K562 (cell line): Measurements from ENCODE around the gene AHR. TPM values are rescaled to one million over a fixed set of nuclear protein-coding genes. Genes with fewer than 3 reads are reported as not detected.
A peak's percentile ranks its signal among the peaks of the same experiment; 100 is the strongest.

Experiments used
- ATAC-seq: fragments of 200-7000 bp; cut with Tn5 transposase; 3 replicates; pipeline ENCODE4 v1.9.1; 2020; ENCODE audit warnings: moderate library complexity
- BruUV-seq: library from RNA; stranded (reverse); fragments of 400-500 nt; replicated peaks from 2 replicates; lab custom pipeline; 2021; lab: Mats Ljungman, UMichigan
- CTCF ChIA-PET: fragments of 300-600 bp; formaldehyde crosslinking; extraction: SDS; loops from one replicate; lab custom pipeline; 2021; ENCODE audit warnings: low intra/inter-chr PET ratio; lab: Yijun Ruan, JAX
- POLR2A ChIA-PET: fragments of 300-600, 350-650 bp; sonication (Branson Sonifier 250); formaldehyde crosslinking; extraction: SDS; loops from one replicate; lab custom pipeline; 2021; ENCODE audit warnings: antibody characterized with exemption, inconsistent platforms; lab: Yijun Ruan, JAX
- DNase-seq, 4 experiments: peaks; one replicate each; pipeline versions ENCODE4 v3.0.0 to v3.0.0-alpha.2; 2011 to 2018; ENCODE audit warnings: low spot score in 3 of 4, mixed read lengths in 3 of 4; ENCODE audit errors: extremely low read depth in 1 of 4
- FAIRE-seq: peaks from 2 replicates; lab custom pipeline; 2011; peaks lifted over from hg19 to GRCh38; lab: Jason Lieb, UNC
- H2AFZ ChIP-seq: 2 replicates; pipeline ENCODE4 v1.6.0; 2011; ENCODE audit warnings: low read depth, low read length, control low read depth, inconsistent platforms
- H3K27ac ChIP-seq: fragments of 200-600 bp; 3 replicates; pipeline ENCODE4 v1.8.0; 2011; ENCODE audit warnings: low read depth, mild to moderate bottlenecking, control low read depth, inconsistent platforms, low read length, moderate library complexity, mixed read lengths; ENCODE audit errors: extremely low read depth
- H3K27me3 ChIP-seq, 2 experiments: fragments of 300-600 bp in 1 of 2; 2 replicates in 1 of 2; 3 replicates in 1 of 2; pipeline versions ENCODE4 v1.6.0 to v1.8.0; 2011; ENCODE audit warnings: inconsistent platforms in 2 of 2, low read length in 2 of 2, mild to moderate bottlenecking in 1 of 2, mixed read lengths in 1 of 2, moderate library complexity in 1 of 2; ENCODE audit not compliant: control insufficient read depth in 2 of 2, insufficient read depth in 2 of 2
- H3K36me3 ChIP-seq: fragments of 300-600 bp; 3 replicates; pipeline ENCODE4 v1.8.0; 2011; ENCODE audit warnings: mild to moderate bottlenecking, low read length, inconsistent platforms; ENCODE audit not compliant: control insufficient read depth, insufficient read depth
- H3K4me1 ChIP-seq, 2 experiments: fragments of 200-600 bp in 1 of 2; replicated peaks in 1 of 2; 2 replicates in 1 of 2; 3 replicates in 1 of 2; pipeline versions ENCODE4 v1.5.1 to v1.8.0; 2011; ENCODE audit warnings: inconsistent platforms in 2 of 2, low read length in 2 of 2, mild to moderate bottlenecking in 1 of 2, mixed read lengths in 1 of 2, moderate library complexity in 1 of 2; ENCODE audit not compliant: control insufficient read depth in 2 of 2, insufficient read depth in 2 of 2
- H3K4me2 ChIP-seq: 2 replicates; pipeline ENCODE4 v1.6.1; 2011; ENCODE audit warnings: low read length, control low read depth, inconsistent platforms, mixed read lengths; ENCODE audit not compliant: insufficient read depth
- H3K4me3 ChIP-seq: fragments of 200-600 bp; sonication (generic), shearing (Covaris generic); 2 replicates; pipeline ENCODE4 v1.5.1; 2016; ENCODE audit warnings: control low read depth, inconsistent platforms
- H3K79me2 ChIP-seq: fragments of 200-600 bp; 3 replicates; pipeline ENCODE4 v1.8.0; 2011; ENCODE audit warnings: low read length, inconsistent platforms; ENCODE audit not compliant: control insufficient read depth, insufficient read depth
- H3K9ac ChIP-seq, 2 experiments: 2 replicates each; pipeline versions ENCODE4 v1.6.0 to v1.6.1; 2011; ENCODE audit warnings: low read depth in 2 of 2, low read length in 2 of 2, control low read depth in 1 of 2, inconsistent platforms in 1 of 2, mild to moderate bottlenecking in 1 of 2, mixed read lengths in 1 of 2; ENCODE audit not compliant: insufficient read depth in 1 of 2
- H3K9me1 ChIP-seq: one replicate; pipeline ENCODE4 v1.6.0; 2011; ENCODE audit warnings: inconsistent platforms, mild to moderate bottlenecking, low read length, moderate library complexity; ENCODE audit not compliant: control insufficient read depth, insufficient read depth
- H3K9me3 ChIP-seq: replicated peaks from 2 replicates; pipeline ENCODE4 v1.5.1; 2011; ENCODE audit warnings: low read depth, low read length, inconsistent platforms; ENCODE audit not compliant: control insufficient read depth, insufficient read depth
- H4K20me1 ChIP-seq: replicated peaks from 2 replicates; pipeline ENCODE4 v1.6.1; 2011; ENCODE audit warnings: low read length, inconsistent platforms, mixed read lengths; ENCODE audit not compliant: control insufficient read depth, insufficient read depth
- ATF7 ChIP-seq: fragments of 450-650 bp; IDR thresholded peaks from 2 replicates; pipeline ENCODE4 v1.7.1; 2014; ENCODE audit warnings: mild to moderate bottlenecking, moderate library complexity
- CBX8 ChIP-seq: fragments of 200-600 bp; sonication (generic); IDR thresholded peaks from 2 replicates; pipeline ENCODE4 v1.6.1; 2012; ENCODE audit warnings: borderline replicate concordance, mixed run types, low read depth, mild to moderate bottlenecking, moderate library complexity, mixed read lengths, low read length, control low read depth, inconsistent platforms; ENCODE audit not compliant: poor library complexity, severe bottlenecking; ENCODE audit errors: extremely low read depth
- CTBP1 ChIP-seq: fragments of 450-650 bp; IDR thresholded peaks from 2 replicates; pipeline ENCODE4 v1.6.1; 2016; ENCODE audit warnings: borderline replicate concordance
- CTCF ChIP-seq, 3 experiments: IDR thresholded peaks in 2 of 3; conservative IDR thresholded peaks in 1 of 3; 2 replicates each; pipeline ENCODE4 v1.5.1; 2011 to 2012; ENCODE audit warnings: low read length in 3 of 3, mild to moderate bottlenecking in 3 of 3, control low read depth in 2 of 3, improper control_type of control experiment in 1 of 3, inconsistent platforms in 1 of 3, low read depth in 1 of 3, mixed read lengths in 1 of 3, moderate library complexity in 1 of 3; ENCODE audit not compliant: insufficient read depth in 2 of 3
- IFI16 ChIP-seq: fragments of 250-450 bp; sonication (Bioruptor Pico); IDR thresholded peaks from 2 replicates; pipeline ENCODE4 v2.1.2; 2022; ENCODE audit warnings: mild to moderate bottlenecking, inconsistent platforms
- ILF3 ChIP-seq: fragments of 450-650 bp; IDR thresholded peaks from 2 replicates; pipeline ENCODE4 v1.6.1; 2018; ENCODE audit warnings: antibody characterized with exemption, mild to moderate bottlenecking, moderate library complexity, borderline replicate concordance
- IRF1 ChIP-seq: sonication (generic); formaldehyde crosslinking; IDR thresholded peaks from 2 replicates; pipeline ENCODE4 v1.8.0; 2022; ENCODE audit warnings: missing genetic modification reagents, mild to moderate bottlenecking, borderline replicate concordance
- RAD21 ChIP-seq, 2 experiments: fragments of 250-450 bp in 1 of 2; fragments of 450-650 bp in 1 of 2; sonication (Bioruptor Pico) in 1 of 2; formaldehyde crosslinking in 1 of 2; IDR thresholded peaks in 1 of 2; conservative IDR thresholded peaks in 1 of 2; 2 replicates each; pipeline versions ENCODE4 v1.4.0 to v1.8.0; 2020 to 2022; ENCODE audit warnings: mild to moderate bottlenecking in 2 of 2, moderate library complexity in 1 of 2
- SMARCA5 ChIP-seq: fragments of 450-650 bp; IDR thresholded peaks from 2 replicates; pipeline ENCODE4 v1.6.1; 2016
- ZNF609 ChIP-seq: sonication (generic); formaldehyde crosslinking; IDR thresholded peaks from 2 replicates; pipeline ENCODE4 v1.8.1; 2023; ENCODE audit warnings: missing genetic modification reagents, mild to moderate bottlenecking, borderline replicate concordance
- WGBS: fragments of 100-300 bp; shearing (Covaris generic); methylation state at CpG from one replicate; pipeline ENCODE4 v1.1.6; 2016; ENCODE audit warnings: low coverage, mixed read lengths; ENCODE audit not compliant: insufficient coverage; ENCODE audit errors: missing lambda C conversion rate; 5-methylcytosine and 5-hydroxymethylcytosine counted together
- in situ Hi-C: fragments of 300-500 bp; cut with MboI; formaldehyde crosslinking; loops from 4 replicates; pipeline ENCODE4 v1.15.0; 2018; ENCODE audit warnings: inconsistent platforms, mixed read lengths
- intact Hi-C: fragments of 100-400 bp; cut with micrococcal nuclease; formaldehyde crosslinking; loops from 2 replicates; pipeline ENCODE4 v1.14.2; 2022
- polyA plus RNA-seq, 8 experiments: library from polyadenylated mRNA; depleted of rRNA in 4 of 8; stranded (reverse) in 5 of 8; unstranded in 3 of 8; fragments of >200 nt; fragmentation: Nextera tagmentation in 2 of 8; fragmentation: Illumina TruSeq in 1 of 8; extraction: Ambion mirVana in 2 of 8; extraction: Trizol in 1 of 8; gene quantifications; 2 replicates each; pipeline versions ENCODE4 v1.2.1 to v1.2.3, GENCODE V29; 2011 to 2014; ENCODE audit warnings: inconsistent platforms in 1 of 8, missing spikeins in 1 of 8
- total RNA-seq, 7 experiments: library from RNA; depleted of rRNA in 6 of 7; stranded (reverse); fragments of >200 nt in 6 of 7; fragmentation: Illumina TruSeq in 2 of 7; extraction: Trizol in 2 of 7; gene quantifications; 2 replicates each; pipeline versions ENCODE4 v1.2.1 to v1.2.3, GENCODE V29; 2011 to 2021; ENCODE audit warnings: low replicate concordance in 1 of 7

Gene AHR
- total and polyA plus RNA-seq, 9 of the 15 experiments (the other 6 are each of a cell fraction or from before 2014, with no cell fraction given), result 0.16 TPM; not detected in 8

- no peak overlapping the region for H2AFZ ChIP-seq
- BruUV-seq, result no TSS peak
- DNase-seq (no peak), ATAC-seq (no peak), FAIRE-seq (no peak)
- no peaks in the 10 kb centered on the region for H3K9me3 ChIP-seq
- H3K9ac ChIP-seq, result no peak overlapping the region
- H3K27ac ChIP-seq, result no peak overlapping the region
- ChIA-PET POLR2A (no interaction called here), CTCF (no interaction called here)
- H3K79me2 ChIP-seq, result no peaks in the 10 kb centered on the region
- no peaks in the 10 kb centered on the region for H3K27me3 ChIP-seq
- H3K36me3 ChIP-seq, result no peaks in the 10 kb centered on the region
- in situ Hi-C loops (no loop called here), intact Hi-C loops (loop anchor here (5.0 kb wide), 1 partner anchor 315 kb away; no protein-coding TSS in a partner anchor)
- TF ChIP-seq CTCF (IDR thresholded peaks at IDR 0.05 in 2 of 3, conservative IDR thresholded peaks at IDR 0.05 in 1 of 3; ENCODE audit: insufficient read depth in 2 of 3, low read depth in 1 of 3, low read length in 3 of 3) (0 out of 6 replicates have a peak, but pooled peaks of 1 of the 3 experiments have one; percentile 2), SMARCA5 (no peak), CTBP1 (no peak), CBX8 (no peak), ATF7 (no peak), ZNF609 (CRISPR knock-in tag) (no peak), IRF1 (CRISPR knock-in tag) (no peak), ILF3 (no peak), IFI16 (no peak), RAD21 (CRISPR knock-in tag; conservative IDR thresholded peaks at IDR 0.05 in 1 of 2, IDR thresholded peaks at IDR 0.05 in 1 of 2) (peak in 1 of 2 experiments; percentile 54; a peak in 2 of 4 replicates)
- 25% methylated on average over 8 of the region's 8 CpGs for WGBS
- no peak overlapping the region for H3K4me3 ChIP-seq
- H3K4me2 ChIP-seq, result no peak overlapping the region
- no peaks in the 10 kb centered on the region for H3K4me1 ChIP-seq
- H4K20me1 ChIP-seq, result no peaks in the 10 kb centered on the region
- H3K9me1 ChIP-seq, result no peaks in the 10 kb centered on the region
These were observed 4.2 kb downstream of the AHR start for GRCh38 chr7:17302575-17303142.
